B cell (primary cell): ENCODE results near the gene NDOR1. TPM values are rescaled to one million over a fixed set of nuclear protein-coding genes. Genes with fewer than 3 reads are reported as not detected.

Source experiments
- ATAC-seq: fragments of 200-7000 bp; cut with Tn5 transposase; one replicate; pipeline ENCODE4 v1.10.0; 2021; ENCODE audit warnings: low read depth, mild to moderate bottlenecking, moderate number of reproducible peaks, moderate library complexity
- CTCF ChIA-PET: fragments of 350-600 bp; sonication (Branson Sonifier 250); formaldehyde crosslinking; loops from one replicate; lab custom pipeline; 2021; ENCODE audit warnings: antibody characterized with exemption, inconsistent platforms; lab: Charles Lee
- POLR2A ChIA-PET: fragments of 350-600 bp; sonication (Branson Sonifier 250); formaldehyde crosslinking; loops from one replicate; lab custom pipeline; 2021; ENCODE audit warnings: antibody characterized with exemption; lab: Charles Lee
- DNase-seq: peaks from one replicate; pipeline ENCODE4 v3.0.0; 2013
- H2AFZ ChIP-seq: 2 replicates; pipeline ENCODE4 v1.6.1; 2012; ENCODE audit warnings: mild to moderate bottlenecking, low read depth, low read length; ENCODE audit not compliant: insufficient read depth, poor library complexity, severe bottlenecking
- H3K27ac ChIP-seq, 2 donors: 1 replicate in 1 of 2; 2 replicates in 1 of 2; pipeline ENCODE4 v1.5.1; 2012 to 2013; ENCODE audit warnings: low read length in 2 of 2, mild to moderate bottlenecking in 2 of 2, moderate library complexity in 1 of 2
- H3K27me3 ChIP-seq, 4 experiments: fragments of 200-600 bp in 1 of 4; sonication (generic) in 1 of 4; replicated peaks in 1 of 4; 1 replicate in 2 of 4; 2 replicates in 2 of 4; pipeline versions ENCODE4 v1.6.1 to v1.7.0; 2013 to 2016; ENCODE audit warnings: low read length in 3 of 4, mild to moderate bottlenecking in 2 of 4, mixed read lengths in 1 of 4, moderate library complexity in 1 of 4; ENCODE audit not compliant: insufficient read depth in 4 of 4, control insufficient read depth in 3 of 4; ENCODE audit errors: control extremely low read depth in 1 of 4
- H3K36me3 ChIP-seq, 2 experiments: replicated peaks in 1 of 2; 1 replicate in 1 of 2; 2 replicates in 1 of 2; pipeline versions ENCODE4 v1.6.1 to v1.7.1; 2013; ENCODE audit warnings: low read length in 1 of 2; ENCODE audit not compliant: insufficient read depth in 2 of 2, control insufficient read depth in 1 of 2; ENCODE audit errors: control extremely low read depth in 1 of 2, extremely low read depth in 1 of 2
- H3K4me1 ChIP-seq, 2 donors: fragments of 200-600 bp in 1 of 2; sonication (generic) in 1 of 2; 1 replicate in 1 of 2; 2 replicates in 1 of 2; pipeline versions ENCODE4 v1.5.1 to v1.6.1; 2013 to 2017; ENCODE audit warnings: low read length in 2 of 2; ENCODE audit not compliant: control insufficient read depth in 2 of 2, insufficient read depth in 2 of 2
- H3K4me2 ChIP-seq: replicated peaks from 2 replicates; pipeline ENCODE3; 2012; ENCODE audit warnings: mild to moderate bottlenecking, low read depth, low read length; ENCODE audit not compliant: poor library complexity, severe bottlenecking
- H3K4me3 ChIP-seq, 5 experiments: fragments of 200-600 bp in 1 of 5; sonication (generic) in 1 of 5; 1 replicate in 3 of 5; 2 replicates in 2 of 5; pipeline versions ENCODE4 v1.5.1 to v1.7.0; 2011 to 2016; ENCODE audit warnings: low read length in 4 of 5, mild to moderate bottlenecking in 4 of 5, low read depth in 2 of 5, control low read depth in 1 of 5, moderate library complexity in 1 of 5; ENCODE audit not compliant: insufficient read depth in 1 of 5; ENCODE audit errors: control extremely low read depth in 1 of 5, extremely low read depth in 1 of 5
- H3K79me2 ChIP-seq: fragments of 200-600 bp; sonication (generic); one replicate; pipeline ENCODE4 v1.6.0; 2016; ENCODE audit warnings: low read length; ENCODE audit not compliant: control insufficient read depth, insufficient read depth
- H3K9ac ChIP-seq: fragments of 200-600 bp; sonication (generic); 2 replicates; pipeline ENCODE4 v1.6.1; 2017; ENCODE audit warnings: mild to moderate bottlenecking, low read length, moderate library complexity
- H3K9me3 ChIP-seq, 3 donors: one replicate each; pipeline versions ENCODE4 v1.6.1 to v1.7.1; 2013; ENCODE audit warnings: low read length in 2 of 3; ENCODE audit not compliant: control insufficient read depth in 2 of 3, insufficient read depth in 1 of 3; ENCODE audit errors: control extremely low read depth in 1 of 3
- H4K20me1 ChIP-seq: 2 replicates; pipeline ENCODE4 v1.6.0; 2012; ENCODE audit warnings: mild to moderate bottlenecking, low read length; ENCODE audit not compliant: insufficient read depth, control insufficient read depth, poor library complexity, severe bottlenecking
- H3K27ac Mint-ChIP-seq: one replicate; pipeline ENCODE4 v1.8.0; 2021; ENCODE audit warnings: mixed read lengths
- H3K27me3 Mint-ChIP-seq: one replicate; pipeline ENCODE4 v1.8.0; 2021; ENCODE audit warnings: mixed read lengths
- H3K4me1 Mint-ChIP-seq: one replicate; pipeline ENCODE4 v1.8.0; 2021; ENCODE audit warnings: mixed read lengths
- H3K4me3 Mint-ChIP-seq: one replicate; pipeline ENCODE4 v1.8.0; 2021; ENCODE audit warnings: mixed read lengths
- H3K9me3 Mint-ChIP-seq: one replicate; pipeline ENCODE4 v1.8.0; 2022; ENCODE audit warnings: mixed read lengths; ENCODE audit not compliant: insufficient read depth
- EZH2 ChIP-seq: IDR thresholded peaks from 2 replicates; pipeline ENCODE4 v1.6.1; 2012; ENCODE audit warnings: borderline replicate concordance, low read depth, mild to moderate bottlenecking, moderate library complexity, low read length; ENCODE audit not compliant: insufficient read depth, poor library complexity, severe bottlenecking
- WGBS: methylation state at CpG from one replicate; pipeline ENCODE4 v1.1.5; 2013; ENCODE audit warnings: missing lambda C conversion rate; ENCODE audit not compliant: insufficient coverage; 5-methylcytosine and 5-hydroxymethylcytosine counted together
- intact Hi-C: fragments of 100-400 bp; cut with micrococcal nuclease; formaldehyde crosslinking; loops from one replicate; pipeline ENCODE4 v1.10.0; 2022
- polyA plus RNA-seq: library from polyadenylated mRNA; depleted of rRNA; stranded (reverse); fragments of >200 nt; gene quantifications from 2 replicates; pipeline ENCODE4 v1.2.3, GENCODE V29; 2012
- total RNA-seq, 2 donors: library from RNA; stranded (reverse); fragments of 120-200 nt in 1 of 2; gene quantifications; 1 replicate in 1 of 2; 2 replicates in 1 of 2; pipeline versions ENCODE4 v1.2.3 to v1.2.4, GENCODE V29; 2013 to 2022
- TF ChIP-seq, protein P1 (sequence below): fragments of 200-600 bp; IDR thresholded peaks from one replicate; pipeline ENCODE4 v1.8.0; 2022; ENCODE audit warnings: antibody characterized with exemption, mild to moderate bottlenecking

Gene NDOR1
- total and polyA plus RNA-seq, 2 donors (not counting 1 experiment from before 2014, with no cell fraction given), result 36.4 to 40.9 TPM

GRCh38 chr9:137264067-137264466 is 58.6 kb downstream of the NDOR1 start:
- ATAC-seq (no peak), DNase-seq (no peak)
- Mint-ChIP-seq H3K4me1 (peaks cover 15% of the 10 kb centered on the region), H3K4me3 (no peak overlapping the region), H3K9me3 (no peaks in the 10 kb centered on the region), H3K27me3 (no peaks in the 10 kb centered on the region), H3K27ac (no peak overlapping the region)
- no peak overlapping the region for H2AFZ ChIP-seq
- H3K9me3 ChIP-seq, result no peaks in the 10 kb centered on the region
- H3K4me1 ChIP-seq, result peaks cover 5 to 25% of the 10 kb centered on the region in 2 donors
- H3K27ac ChIP-seq, result no peak overlapping the region
- no peak overlapping the region for H3K9ac ChIP-seq
- no peak for TF ChIP-seq EZH2
- TF ChIP-seq, protein P1, sequence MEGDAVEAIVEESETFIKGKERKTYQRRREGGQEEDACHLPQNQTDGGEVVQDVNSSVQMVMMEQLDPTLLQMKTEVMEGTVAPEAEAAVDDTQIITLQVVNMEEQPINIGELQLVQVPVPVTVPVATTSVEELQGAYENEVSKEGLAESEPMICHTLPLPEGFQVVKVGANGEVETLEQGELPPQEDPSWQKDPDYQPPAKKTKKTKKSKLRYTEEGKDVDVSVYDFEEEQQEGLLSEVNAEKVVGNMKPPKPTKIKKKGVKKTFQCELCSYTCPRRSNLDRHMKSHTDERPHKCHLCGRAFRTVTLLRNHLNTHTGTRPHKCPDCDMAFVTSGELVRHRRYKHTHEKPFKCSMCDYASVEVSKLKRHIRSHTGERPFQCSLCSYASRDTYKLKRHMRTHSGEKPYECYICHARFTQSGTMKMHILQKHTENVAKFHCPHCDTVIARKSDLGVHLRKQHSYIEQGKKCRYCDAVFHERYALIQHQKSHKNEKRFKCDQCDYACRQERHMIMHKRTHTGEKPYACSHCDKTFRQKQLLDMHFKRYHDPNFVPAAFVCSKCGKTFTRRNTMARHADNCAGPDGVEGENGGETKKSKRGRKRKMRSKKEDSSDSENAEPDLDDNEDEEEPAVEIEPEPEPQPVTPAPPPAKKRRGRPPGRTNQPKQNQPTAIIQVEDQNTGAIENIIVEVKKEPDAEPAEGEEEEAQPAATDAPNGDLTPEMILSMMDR, result no peak
- ChIA-PET CTCF (interaction anchor here (1.2 to 1.4 kb wide), 3 partner anchors 9 to 29 kb away, joined by 3 read pairs; partner anchors contain the start of genes NELFB and TUBB4B), POLR2A (interaction anchor here (0.6 kb wide), 2 partner anchors 54 to 326 kb away, joined by 3 to 4 read pairs; no protein-coding TSS in a partner anchor)
- peaks cover 0 to 25% of the 10 kb centered on the region in 2 experiments for H3K36me3 ChIP-seq
- H4K20me1 ChIP-seq, result peaks cover 33% of the 10 kb centered on the region
- H3K79me2 ChIP-seq, result peaks cover 20% of the 10 kb centered on the region
- WGBS, result 98% methylated on average over 22 of the region's 22 CpGs
- no peak overlapping the region for H3K4me3 ChIP-seq
- intact Hi-C loops, result no loop called here
- no peak overlapping the region for H3K4me2 ChIP-seq
- no peaks in the 10 kb centered on the region for H3K27me3 ChIP-seq

GRCh38 chr9:137265496-137266161 is 60.1 kb downstream of the NDOR1 start:
- Histone ChIP-seq H3K36me3 (peaks cover 0 to 27% of the 10 kb centered on the region in 2 experiments), H2AFZ (no peak overlapping the region), H3K27ac (no peak overlapping the region), H3K79me2 (peaks cover 17% of the 10 kb centered on the region), H3K9me3 (no peaks in the 10 kb centered on the region), H3K4me2 (no peak overlapping the region), H3K4me3 (no peak overlapping the region), H4K20me1 (peaks cover 33% of the 10 kb centered on the region), H3K4me1 (peaks cover 11 to 41% of the 10 kb centered on the region in 2 donors), H3K27me3 (no peaks in the 10 kb centered on the region), H3K9ac (no peak overlapping the region)
- H3K9me3 Mint-ChIP-seq, result no peaks in the 10 kb centered on the region
- ChIA-PET POLR2A (interaction anchor here (0.6 kb wide), 1 partner anchor 346 kb away, joined by 3 read pairs; no protein-coding TSS in a partner anchor), CTCF (no interaction called here)
- no peak for ATAC-seq
- no peak for DNase-seq
- H3K27ac Mint-ChIP-seq, result no peak overlapping the region
- H3K4me3 Mint-ChIP-seq, result no peak overlapping the region
- peaks cover 25% of the 10 kb centered on the region for H3K4me1 Mint-ChIP-seq
- 92% methylated on average over 26 of the region's 29 CpGs for WGBS
- intact Hi-C loops, result no loop called here
- TF ChIP-seq EZH2, result no peak
- TF ChIP-seq, protein P1, result no peak
- H3K27me3 Mint-ChIP-seq, result no peaks in the 10 kb centered on the region
